K562 (cell line): Measurements from ENCODE around the gene CNOT1. TPM values are rescaled to one million over a fixed set of nuclear protein-coding genes. Genes with fewer than 3 reads are reported as not detected.

Experiments
- ATAC-seq: fragments of 200-7000 bp; cut with Tn5 transposase; 3 replicates; pipeline ENCODE4 v1.9.1; 2020; ENCODE audit warnings: moderate library complexity
- BruUV-seq: library from RNA; stranded (reverse); fragments of 400-500 nt; replicated peaks from 2 replicates; lab custom pipeline; 2021; lab: Mats Ljungman, UMichigan
- CTCF ChIA-PET: fragments of 300-600 bp; formaldehyde crosslinking; extraction: SDS; loops from one replicate; lab custom pipeline; 2021; ENCODE audit warnings: low intra/inter-chr PET ratio; lab: Yijun Ruan, JAX
- POLR2A ChIA-PET: fragments of 300-600, 350-650 bp; sonication (Branson Sonifier 250); formaldehyde crosslinking; extraction: SDS; loops from one replicate; lab custom pipeline; 2021; ENCODE audit warnings: antibody characterized with exemption, inconsistent platforms; lab: Yijun Ruan, JAX
- DNase-seq, 4 experiments: peaks; one replicate each; pipeline versions ENCODE4 v3.0.0 to v3.0.0-alpha.2; 2011 to 2018; ENCODE audit warnings: low spot score in 3 of 4, mixed read lengths in 3 of 4; ENCODE audit errors: extremely low read depth in 1 of 4
- FAIRE-seq: peaks from 2 replicates; lab custom pipeline; 2011; peaks lifted over from hg19 to GRCh38; lab: Jason Lieb, UNC
- H2AFZ ChIP-seq: 2 replicates; pipeline ENCODE4 v1.6.0; 2011; ENCODE audit warnings: low read depth, low read length, control low read depth, inconsistent platforms
- H3K27ac ChIP-seq: fragments of 200-600 bp; 3 replicates; pipeline ENCODE4 v1.8.0; 2011; ENCODE audit warnings: low read depth, mild to moderate bottlenecking, control low read depth, inconsistent platforms, low read length, moderate library complexity, mixed read lengths; ENCODE audit errors: extremely low read depth
- H3K27me3 ChIP-seq, 2 experiments: fragments of 300-600 bp in 1 of 2; 2 replicates in 1 of 2; 3 replicates in 1 of 2; pipeline versions ENCODE4 v1.6.0 to v1.8.0; 2011; ENCODE audit warnings: inconsistent platforms in 2 of 2, low read length in 2 of 2, mild to moderate bottlenecking in 1 of 2, mixed read lengths in 1 of 2, moderate library complexity in 1 of 2; ENCODE audit not compliant: control insufficient read depth in 2 of 2, insufficient read depth in 2 of 2
- H3K36me3 ChIP-seq: fragments of 300-600 bp; 3 replicates; pipeline ENCODE4 v1.8.0; 2011; ENCODE audit warnings: mild to moderate bottlenecking, low read length, inconsistent platforms; ENCODE audit not compliant: control insufficient read depth, insufficient read depth
- H3K4me1 ChIP-seq, 2 experiments: fragments of 200-600 bp in 1 of 2; replicated peaks in 1 of 2; 2 replicates in 1 of 2; 3 replicates in 1 of 2; pipeline versions ENCODE4 v1.5.1 to v1.8.0; 2011; ENCODE audit warnings: inconsistent platforms in 2 of 2, low read length in 2 of 2, mild to moderate bottlenecking in 1 of 2, mixed read lengths in 1 of 2, moderate library complexity in 1 of 2; ENCODE audit not compliant: control insufficient read depth in 2 of 2, insufficient read depth in 2 of 2
- H3K4me2 ChIP-seq: 2 replicates; pipeline ENCODE4 v1.6.1; 2011; ENCODE audit warnings: low read length, control low read depth, inconsistent platforms, mixed read lengths; ENCODE audit not compliant: insufficient read depth
- H3K4me3 ChIP-seq: fragments of 200-600 bp; sonication (generic), shearing (Covaris generic); 2 replicates; pipeline ENCODE4 v1.5.1; 2016; ENCODE audit warnings: control low read depth, inconsistent platforms
- H3K79me2 ChIP-seq: fragments of 200-600 bp; 3 replicates; pipeline ENCODE4 v1.8.0; 2011; ENCODE audit warnings: low read length, inconsistent platforms; ENCODE audit not compliant: control insufficient read depth, insufficient read depth
- H3K9ac ChIP-seq, 2 experiments: 2 replicates each; pipeline versions ENCODE4 v1.6.0 to v1.6.1; 2011; ENCODE audit warnings: low read depth in 2 of 2, low read length in 2 of 2, control low read depth in 1 of 2, inconsistent platforms in 1 of 2, mild to moderate bottlenecking in 1 of 2, mixed read lengths in 1 of 2; ENCODE audit not compliant: insufficient read depth in 1 of 2
- H3K9me1 ChIP-seq: one replicate; pipeline ENCODE4 v1.6.0; 2011; ENCODE audit warnings: inconsistent platforms, mild to moderate bottlenecking, low read length, moderate library complexity; ENCODE audit not compliant: control insufficient read depth, insufficient read depth
- H3K9me3 ChIP-seq: replicated peaks from 2 replicates; pipeline ENCODE4 v1.5.1; 2011; ENCODE audit warnings: low read depth, low read length, inconsistent platforms; ENCODE audit not compliant: control insufficient read depth, insufficient read depth
- H4K20me1 ChIP-seq: replicated peaks from 2 replicates; pipeline ENCODE4 v1.6.1; 2011; ENCODE audit warnings: low read length, inconsistent platforms, mixed read lengths; ENCODE audit not compliant: control insufficient read depth, insufficient read depth
- ADNP ChIP-seq: fragments of 200-800 bp; sonication (Bioruptor generic); IDR thresholded peaks from 2 replicates; pipeline ENCODE4 v1.6.1; 2016; ENCODE audit warnings: missing genetic modification characterization, missing compliant biosample characterization
- DMBX1 ChIP-seq: fragments of 250-450 bp; sonication (Bioruptor Pico); IDR thresholded peaks from 2 replicates; pipeline ENCODE4 v1.8.0; 2022; ENCODE audit warnings: inconsistent platforms, mild to moderate bottlenecking, moderate library complexity, borderline replicate concordance
- HES1 ChIP-seq: fragments of 450-650 bp; IDR thresholded peaks from 2 replicates; pipeline ENCODE4 v1.6.1; 2016; ENCODE audit warnings: low read depth, mild to moderate bottlenecking, moderate library complexity
- HNRNPUL1 ChIP-seq: fragments of 200-400 bp; formaldehyde crosslinking; IDR thresholded peaks from 2 replicates; pipeline ENCODE4 v1.6.1; 2017; ENCODE audit warnings: low read length
- NFE2 ChIP-seq: IDR thresholded peaks from 2 replicates; pipeline ENCODE4 v1.6.1; 2014; ENCODE audit warnings: antibody characterized with exemption, low read depth
- SMARCC2 ChIP-seq: fragments of 450-650 bp; IDR thresholded peaks from 2 replicates; pipeline ENCODE4 v1.6.1; 2017; ENCODE audit warnings: antibody characterized with exemption, moderate library complexity, mild to moderate bottlenecking, low read depth
- ZNF124 ChIP-seq: sonication (generic); formaldehyde crosslinking; IDR thresholded peaks from 2 replicates; pipeline ENCODE4 v1.8.1; 2022; ENCODE audit warnings: missing genetic modification reagents
- ZNF224 ChIP-seq: sonication (generic); formaldehyde crosslinking; IDR thresholded peaks from 2 replicates; pipeline ENCODE4 v1.8.0; 2022; ENCODE audit warnings: mild to moderate bottlenecking, missing genetic modification reagents
- WGBS: fragments of 100-300 bp; shearing (Covaris generic); methylation state at CpG from one replicate; pipeline ENCODE4 v1.1.6; 2016; ENCODE audit warnings: low coverage, mixed read lengths; ENCODE audit not compliant: insufficient coverage; ENCODE audit errors: missing lambda C conversion rate; 5-methylcytosine and 5-hydroxymethylcytosine counted together
- in situ Hi-C: fragments of 300-500 bp; cut with MboI; formaldehyde crosslinking; loops from 4 replicates; pipeline ENCODE4 v1.15.0; 2018; ENCODE audit warnings: inconsistent platforms, mixed read lengths
- intact Hi-C: fragments of 100-400 bp; cut with micrococcal nuclease; formaldehyde crosslinking; loops from 2 replicates; pipeline ENCODE4 v1.14.2; 2022
- polyA plus RNA-seq, 8 experiments: library from polyadenylated mRNA; depleted of rRNA in 4 of 8; stranded (reverse) in 5 of 8; unstranded in 3 of 8; fragments of >200 nt; fragmentation: Nextera tagmentation in 2 of 8; fragmentation: Illumina TruSeq in 1 of 8; extraction: Ambion mirVana in 2 of 8; extraction: Trizol in 1 of 8; gene quantifications; 2 replicates each; pipeline versions ENCODE4 v1.2.1 to v1.2.3, GENCODE V29; 2011 to 2014; ENCODE audit warnings: inconsistent platforms in 1 of 8, missing spikeins in 1 of 8
- total RNA-seq, 7 experiments: library from RNA; depleted of rRNA in 6 of 7; stranded (reverse); fragments of >200 nt in 6 of 7; fragmentation: Illumina TruSeq in 2 of 7; extraction: Trizol in 2 of 7; gene quantifications; 2 replicates each; pipeline versions ENCODE4 v1.2.1 to v1.2.3, GENCODE V29; 2011 to 2021; ENCODE audit warnings: low replicate concordance in 1 of 7

CNOT1 gene
- total and polyA plus RNA-seq, 9 of the 15 experiments (the other 6 are each of a cell fraction or from before 2014, with no cell fraction given) = 110 to 270 (median 220) TPM

- no peak overlapping the region for H3K4me2 ChIP-seq
- no peak for ATAC-seq
- no peak overlapping the region for H2AFZ ChIP-seq
- ChIA-PET CTCF (no interaction called here), POLR2A (interaction anchor here (1.2 kb wide), 2 partner anchors 11 to 12 kb away, joined by 3 to 4 read pairs; no protein-coding TSS in a partner anchor)
- peaks cover 93% of the 10 kb centered on the region for H3K36me3 ChIP-seq
- no peak overlapping the region for H3K4me3 ChIP-seq
- no peak for DNase-seq
- no peak overlapping the region for H3K27ac ChIP-seq
- TF ChIP-seq HNRNPUL1 = no peak
- no peak for TF ChIP-seq NFE2
- no peak for TF ChIP-seq SMARCC2
- TF ChIP-seq DMBX1 = no peak
- TF ChIP-seq ZNF224 (CRISPR knock-in tag) = no peak
- TF ChIP-seq ADNP (tag) = no peak
- no peak for TF ChIP-seq ZNF124 (CRISPR knock-in tag)
- TF ChIP-seq HES1 = no peak
- no peak for FAIRE-seq
- in situ Hi-C loops (no loop called here), intact Hi-C loops (no loop called here)
- no peaks in the 10 kb centered on the region for H3K27me3 ChIP-seq
- no TSS peak for BruUV-seq
- H3K9me3 ChIP-seq = no peaks in the 10 kb centered on the region
- 0 out of 3 replicates have a peak, but pooled peaks cover 4% of the 10 kb centered on the region for H3K79me2 ChIP-seq
- no peaks in the 10 kb centered on the region for H3K9me1 ChIP-seq
- no peak overlapping the region for H3K9ac ChIP-seq
- H4K20me1 ChIP-seq = no peaks in the 10 kb centered on the region
- H3K4me1 ChIP-seq = no peaks in the 10 kb centered on the region
- WGBS = 94% methylated on average over 5 of the region's 5 CpGs
Observed at GRCh38 chr16:58536278-58536677, 93.3 kb downstream of the CNOT1 start.
